ENCODE measurements around the gene SEC24C.
A peak's percentile ranks its signal among the peaks of the same experiment; 100 is the strongest.
"Not testable (repeated sequence)": the region's sequence is repeated elsewhere in the genome, so short reads cannot be mapped to it uniquely, and the experiment has no call there.

The SEC24C gene

GRCh38 chr10:73732426-73732825 lies 11.7 kb upstream of the SEC24C start:
- Histone ChIP-seq H3K4me1 (ENCODE audit: control insufficient read depth, insufficient read depth, low read length) (peaks cover 21% of the 10 kb centered on the region), H3K4me3 (ENCODE audit: low read length in 2 of 2) (no peak overlapping the region), H3K36me3 (ENCODE audit: control insufficient read depth in 2 of 2, insufficient read depth in 2 of 2, low read length in 2 of 2) (peaks cover 0 to 5% of the 10 kb centered on the region in 2 donors), H3K9me3 (ENCODE audit: control insufficient read depth in 2 of 2, low read length in 2 of 2) (no peaks in the 10 kb centered on the region), H3K9ac (ENCODE audit: low read length in 2 of 2) (no peak overlapping the region), H3K27me3 (ENCODE audit: control insufficient read depth in 1 of 2, insufficient read depth in 2 of 2, low read length in 2 of 2) (no peaks in the 10 kb centered on the region), H3K27ac (ENCODE audit: low read length) (no peak overlapping the region)

GRCh38 chr10:73732931-73733623 lies 11.1 kb upstream of the SEC24C start:
- Histone ChIP-seq H3K27me3 (ENCODE audit: control insufficient read depth in 1 of 2, insufficient read depth in 2 of 2, low read length in 2 of 2) (no peaks in the 10 kb centered on the region), H3K36me3 (ENCODE audit: control insufficient read depth in 2 of 2, insufficient read depth in 2 of 2, low read length in 2 of 2) (peaks cover 0 to 5% of the 10 kb centered on the region in 2 donors), H3K27ac (ENCODE audit: low read length) (no peak overlapping the region), H3K4me1 (ENCODE audit: control insufficient read depth, insufficient read depth, low read length) (peaks cover 21% of the 10 kb centered on the region), H3K9me3 (ENCODE audit: control insufficient read depth in 2 of 2, low read length in 2 of 2) (no peaks in the 10 kb centered on the region), H3K4me3 (ENCODE audit: low read length in 2 of 2) (no peak overlapping the region), H3K9ac (ENCODE audit: low read length in 2 of 2) (no peak overlapping the region)

GRCh38 chr10:73734028-73734720 lies 10.0 kb upstream of the SEC24C start:
- Histone ChIP-seq H3K9me3 (ENCODE audit: control insufficient read depth in 2 of 2, low read length in 2 of 2) (no peaks in the 10 kb centered on the region), H3K4me3 (ENCODE audit: low read length in 2 of 2) (no peak overlapping the region), H3K27ac (ENCODE audit: low read length) (no peak overlapping the region), H3K9ac (ENCODE audit: low read length in 2 of 2) (no peak overlapping the region), H3K27me3 (ENCODE audit: control insufficient read depth in 1 of 2, insufficient read depth in 2 of 2, low read length in 2 of 2) (no peaks in the 10 kb centered on the region), H3K36me3 (ENCODE audit: control insufficient read depth in 2 of 2, insufficient read depth in 2 of 2, low read length in 2 of 2) (peaks cover 0 to 5% of the 10 kb centered on the region in 2 donors), H3K4me1 (ENCODE audit: control insufficient read depth, insufficient read depth, low read length) (peaks cover 21% of the 10 kb centered on the region)

- Histone ChIP-seq H3K36me3 (ENCODE audit: control insufficient read depth in 2 of 2, insufficient read depth in 2 of 2, low read length in 2 of 2) (peaks cover 0 to 5% of the 10 kb centered on the region in 2 donors), H3K9me3 (ENCODE audit: control insufficient read depth in 2 of 2, low read length in 2 of 2) (no peaks in the 10 kb centered on the region), H3K9ac (ENCODE audit: low read length in 2 of 2) (no peak overlapping the region), H3K4me1 (ENCODE audit: control insufficient read depth, insufficient read depth, low read length) (peaks cover 21% of the 10 kb centered on the region), H3K4me3 (ENCODE audit: low read length in 2 of 2) (no peak overlapping the region), H3K27me3 (ENCODE audit: control insufficient read depth in 1 of 2, insufficient read depth in 2 of 2, low read length in 2 of 2) (no peaks in the 10 kb centered on the region), H3K27ac (ENCODE audit: low read length) (no peak overlapping the region)
Measured at GRCh38 chr10:73734796-73735305, 9.3 kb upstream of the SEC24C start.

GRCh38 chr10:73740501-73741254 lies 3.5 kb upstream of the SEC24C start:
- not testable (repeated sequence) for H3K36me3 ChIP-seq (ENCODE audit: control insufficient read depth in 2 of 2, insufficient read depth in 2 of 2, low read length in 2 of 2); H3K9me3 ChIP-seq (ENCODE audit: control insufficient read depth in 2 of 2, low read length in 2 of 2); H3K27ac ChIP-seq (ENCODE audit: low read length); H3K4me3 ChIP-seq (ENCODE audit: low read length in 2 of 2); H3K9ac ChIP-seq (ENCODE audit: low read length in 2 of 2); H3K27me3 ChIP-seq (ENCODE audit: control insufficient read depth in 1 of 2, insufficient read depth in 2 of 2, low read length in 2 of 2); H3K4me1 ChIP-seq (ENCODE audit: control insufficient read depth, insufficient read depth, low read length)

- H3K4me3 ChIP-seq (ENCODE audit: low read length in 2 of 2) = no peak overlapping the region
Measured at GRCh38 chr10:73742454-73742734, 1.8 kb upstream of the SEC24C start.

GRCh38 chr10:73743327-73743904 lies 756 bp upstream of the SEC24C start:
- Histone ChIP-seq H3K27me3 (ENCODE audit: control insufficient read depth in 1 of 2, insufficient read depth in 2 of 2, low read length in 2 of 2) (no peaks in the 10 kb centered on the region), H3K4me1 (ENCODE audit: control insufficient read depth, insufficient read depth, low read length) (peaks cover 3% of the 10 kb centered on the region), H3K36me3 (ENCODE audit: control insufficient read depth in 2 of 2, insufficient read depth in 2 of 2, low read length in 2 of 2) (peaks cover 0 to 7% of the 10 kb centered on the region in 2 donors), H3K9me3 (ENCODE audit: control insufficient read depth in 2 of 2, low read length in 2 of 2) (no peaks in the 10 kb centered on the region), H3K4me3 (ENCODE audit: low read length in 2 of 2) (peak overlapping the region; percentile 68 to 100), H3K27ac (ENCODE audit: low read length) (peak overlapping the region; percentile 98), H3K9ac (ENCODE audit: low read length in 2 of 2) (peak overlapping the region; percentile 97)

More at GRCh38 chr10:73742454-73742734, 1.8 kb upstream of the SEC24C start:
- peaks cover 0 to 5% of the 10 kb centered on the region in 2 donors for H3K36me3 ChIP-seq (ENCODE audit: control insufficient read depth in 2 of 2, insufficient read depth in 2 of 2, low read length in 2 of 2)
- H3K27ac ChIP-seq (ENCODE audit: low read length) = no peak overlapping the region
- no peaks in the 10 kb centered on the region for H3K27me3 ChIP-seq (ENCODE audit: control insufficient read depth in 1 of 2, insufficient read depth in 2 of 2, low read length in 2 of 2)
- peaks cover 3% of the 10 kb centered on the region for H3K4me1 ChIP-seq (ENCODE audit: control insufficient read depth, insufficient read depth, low read length)
- no peaks in the 10 kb centered on the region for H3K9me3 ChIP-seq (ENCODE audit: control insufficient read depth in 2 of 2, low read length in 2 of 2)
- H3K9ac ChIP-seq (ENCODE audit: low read length in 2 of 2) = no peak overlapping the region

- no peaks in the 10 kb centered on the region for H3K9me3 ChIP-seq (ENCODE audit: control insufficient read depth in 2 of 2, low read length in 2 of 2)
- H3K4me1 ChIP-seq (ENCODE audit: control insufficient read depth, insufficient read depth, low read length) = peaks cover 5% of the 10 kb centered on the region
- H3K4me3 ChIP-seq (ENCODE audit: low read length in 2 of 2) = peak overlapping the region; percentile 68 to 100
- peak overlapping the region; percentile 97 for H3K9ac ChIP-seq (ENCODE audit: low read length in 2 of 2)
- peaks cover 3 to 11% of the 10 kb centered on the region in 2 donors for H3K36me3 ChIP-seq (ENCODE audit: control insufficient read depth in 2 of 2, insufficient read depth in 2 of 2, low read length in 2 of 2)
- peak overlapping the region; percentile 98 for H3K27ac ChIP-seq (ENCODE audit: low read length)
- H3K27me3 ChIP-seq (ENCODE audit: control insufficient read depth in 1 of 2, insufficient read depth in 2 of 2, low read length in 2 of 2) = no peaks in the 10 kb centered on the region
Measured at GRCh38 chr10:73744664-73744975, 448 bp downstream of the SEC24C start.

GRCh38 chr10:73746721-73747120 lies 2.5 kb downstream of the SEC24C start:
- peaks cover 10% of the 10 kb centered on the region for H3K4me1 ChIP-seq (ENCODE audit: control insufficient read depth, insufficient read depth, low read length)
- H3K9me3 ChIP-seq (ENCODE audit: control insufficient read depth in 2 of 2, low read length in 2 of 2) = no peaks in the 10 kb centered on the region
- no peak overlapping the region for H3K27ac ChIP-seq (ENCODE audit: low read length)
- H3K36me3 ChIP-seq (ENCODE audit: control insufficient read depth in 2 of 2, insufficient read depth in 2 of 2, low read length in 2 of 2) = peaks cover 11 to 22% of the 10 kb centered on the region in 2 donors
- H3K27me3 ChIP-seq (ENCODE audit: control insufficient read depth in 1 of 2, insufficient read depth in 2 of 2, low read length in 2 of 2) = no peaks in the 10 kb centered on the region
- H3K9ac ChIP-seq (ENCODE audit: low read length in 2 of 2) = no peak overlapping the region
- H3K4me3 ChIP-seq (ENCODE audit: low read length in 2 of 2) = no peak overlapping the region

GRCh38 chr10:73750819-73751218 lies 6.6 kb downstream of the SEC24C start:
- Histone ChIP-seq H3K27me3 (ENCODE audit: control insufficient read depth in 1 of 2, insufficient read depth in 2 of 2, low read length in 2 of 2) (no peaks in the 10 kb centered on the region), H3K4me3 (ENCODE audit: low read length in 2 of 2) (no peak overlapping the region), H3K4me1 (ENCODE audit: control insufficient read depth, insufficient read depth, low read length) (peaks cover 10% of the 10 kb centered on the region), H3K9me3 (ENCODE audit: control insufficient read depth in 2 of 2, low read length in 2 of 2) (no peaks in the 10 kb centered on the region), H3K36me3 (ENCODE audit: control insufficient read depth in 2 of 2, insufficient read depth in 2 of 2, low read length in 2 of 2) (peaks cover 30 to 32% of the 10 kb centered on the region in 2 donors), H3K9ac (ENCODE audit: low read length in 2 of 2) (no peak overlapping the region), H3K27ac (ENCODE audit: low read length) (no peak overlapping the region)

Measured in stomach smooth muscle (tissue), 2 donors.